Measurements from ENCODE around the gene TSPAN18. TPM values are rescaled to one million over a fixed set of nuclear protein-coding genes. Genes with fewer than 3 reads are reported as not detected.

The TSPAN18 gene
- total and polyA plus RNA-seq, 2 experiments from 2014 or later = 6.0 to 10.6 TPM

- ATAC-seq = no peak
- no peak overlapping the region for H3K27ac ChIP-seq (ENCODE audit: low read depth)
- H3K4me2 ChIP-seq = no peak overlapping the region
- no peak for TF ChIP-seq ZNF114 (CRISPR knock-in tag; IDR thresholded peaks at IDR 0.05)
- no peak for TF ChIP-seq NANOG (IDR thresholded peaks at IDR 0.05; ENCODE audit: borderline replicate concordance)
- TF ChIP-seq, protein P1, sequence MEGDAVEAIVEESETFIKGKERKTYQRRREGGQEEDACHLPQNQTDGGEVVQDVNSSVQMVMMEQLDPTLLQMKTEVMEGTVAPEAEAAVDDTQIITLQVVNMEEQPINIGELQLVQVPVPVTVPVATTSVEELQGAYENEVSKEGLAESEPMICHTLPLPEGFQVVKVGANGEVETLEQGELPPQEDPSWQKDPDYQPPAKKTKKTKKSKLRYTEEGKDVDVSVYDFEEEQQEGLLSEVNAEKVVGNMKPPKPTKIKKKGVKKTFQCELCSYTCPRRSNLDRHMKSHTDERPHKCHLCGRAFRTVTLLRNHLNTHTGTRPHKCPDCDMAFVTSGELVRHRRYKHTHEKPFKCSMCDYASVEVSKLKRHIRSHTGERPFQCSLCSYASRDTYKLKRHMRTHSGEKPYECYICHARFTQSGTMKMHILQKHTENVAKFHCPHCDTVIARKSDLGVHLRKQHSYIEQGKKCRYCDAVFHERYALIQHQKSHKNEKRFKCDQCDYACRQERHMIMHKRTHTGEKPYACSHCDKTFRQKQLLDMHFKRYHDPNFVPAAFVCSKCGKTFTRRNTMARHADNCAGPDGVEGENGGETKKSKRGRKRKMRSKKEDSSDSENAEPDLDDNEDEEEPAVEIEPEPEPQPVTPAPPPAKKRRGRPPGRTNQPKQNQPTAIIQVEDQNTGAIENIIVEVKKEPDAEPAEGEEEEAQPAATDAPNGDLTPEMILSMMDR (conservative IDR thresholded peaks at IDR 0.05; ENCODE audit: low read depth in 2 of 2) = no peak
- no peak for TF ChIP-seq STAT1 (IDR thresholded peaks at IDR 0.05; ENCODE audit: unreplicated experiment)
- TF ChIP-seq, protein P2, sequence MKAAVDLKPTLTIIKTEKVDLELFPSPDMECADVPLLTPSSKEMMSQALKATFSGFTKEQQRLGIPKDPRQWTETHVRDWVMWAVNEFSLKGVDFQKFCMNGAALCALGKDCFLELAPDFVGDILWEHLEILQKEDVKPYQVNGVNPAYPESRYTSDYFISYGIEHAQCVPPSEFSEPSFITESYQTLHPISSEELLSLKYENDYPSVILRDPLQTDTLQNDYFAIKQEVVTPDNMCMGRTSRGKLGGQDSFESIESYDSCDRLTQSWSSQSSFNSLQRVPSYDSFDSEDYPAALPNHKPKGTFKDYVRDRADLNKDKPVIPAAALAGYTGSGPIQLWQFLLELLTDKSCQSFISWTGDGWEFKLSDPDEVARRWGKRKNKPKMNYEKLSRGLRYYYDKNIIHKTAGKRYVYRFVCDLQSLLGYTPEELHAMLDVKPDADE (IDR thresholded peaks at IDR 0.05) = no peak
- no peak for TF ChIP-seq CREB1 (CRISPR knock-in tag; IDR thresholded peaks at IDR 0.05; ENCODE audit: low read depth)
- TF ChIP-seq, protein P3, sequence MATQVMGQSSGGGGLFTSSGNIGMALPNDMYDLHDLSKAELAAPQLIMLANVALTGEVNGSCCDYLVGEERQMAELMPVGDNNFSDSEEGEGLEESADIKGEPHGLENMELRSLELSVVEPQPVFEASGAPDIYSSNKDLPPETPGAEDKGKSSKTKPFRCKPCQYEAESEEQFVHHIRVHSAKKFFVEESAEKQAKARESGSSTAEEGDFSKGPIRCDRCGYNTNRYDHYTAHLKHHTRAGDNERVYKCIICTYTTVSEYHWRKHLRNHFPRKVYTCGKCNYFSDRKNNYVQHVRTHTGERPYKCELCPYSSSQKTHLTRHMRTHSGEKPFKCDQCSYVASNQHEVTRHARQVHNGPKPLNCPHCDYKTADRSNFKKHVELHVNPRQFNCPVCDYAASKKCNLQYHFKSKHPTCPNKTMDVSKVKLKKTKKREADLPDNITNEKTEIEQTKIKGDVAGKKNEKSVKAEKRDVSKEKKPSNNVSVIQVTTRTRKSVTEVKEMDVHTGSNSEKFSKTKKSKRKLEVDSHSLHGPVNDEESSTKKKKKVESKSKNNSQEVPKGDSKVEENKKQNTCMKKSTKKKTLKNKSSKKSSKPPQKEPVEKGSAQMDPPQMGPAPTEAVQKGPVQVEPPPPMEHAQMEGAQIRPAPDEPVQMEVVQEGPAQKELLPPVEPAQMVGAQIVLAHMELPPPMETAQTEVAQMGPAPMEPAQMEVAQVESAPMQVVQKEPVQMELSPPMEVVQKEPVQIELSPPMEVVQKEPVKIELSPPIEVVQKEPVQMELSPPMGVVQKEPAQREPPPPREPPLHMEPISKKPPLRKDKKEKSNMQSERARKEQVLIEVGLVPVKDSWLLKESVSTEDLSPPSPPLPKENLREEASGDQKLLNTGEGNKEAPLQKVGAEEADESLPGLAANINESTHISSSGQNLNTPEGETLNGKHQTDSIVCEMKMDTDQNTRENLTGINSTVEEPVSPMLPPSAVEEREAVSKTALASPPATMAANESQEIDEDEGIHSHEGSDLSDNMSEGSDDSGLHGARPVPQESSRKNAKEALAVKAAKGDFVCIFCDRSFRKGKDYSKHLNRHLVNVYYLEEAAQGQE (IDR thresholded peaks at IDR 0.05; ENCODE audit: unreplicated experiment) = no peak
- no peak for TF ChIP-seq EZH2 (IDR thresholded peaks at IDR 0.05; ENCODE audit: low read depth, unreplicated experiment)
- TF ChIP-seq ZNF462 (CRISPR knock-in tag; IDR thresholded peaks at IDR 0.05) = no peak
- no peak for TF ChIP-seq JUNB (IDR thresholded peaks at IDR 0.05; ENCODE audit: unreplicated experiment)
- no peak for TF ChIP-seq ZNF331 (CRISPR knock-in tag; IDR thresholded peaks at IDR 0.05; ENCODE audit: low read depth)
- TF ChIP-seq POLR2AphosphoS5 (IDR thresholded peaks at IDR 0.05; ENCODE audit: low read depth) = no peak
- TF ChIP-seq EZH2phosphoT487 (IDR thresholded peaks at IDR 0.05; ENCODE audit: unreplicated experiment) = no peak
- no peaks in the 10 kb centered on the region for H3K36me3 ChIP-seq (ENCODE audit: insufficient read depth)
- no peak overlapping the region for H2AFZ ChIP-seq
- H3K9me2 ChIP-seq (ENCODE audit: insufficient read depth) = no peaks in the 10 kb centered on the region
- H3K4me1 Mint-ChIP-seq = peaks cover 46% of the 10 kb centered on the region
- no peaks in the 10 kb centered on the region for H3K9me3 Mint-ChIP-seq
- H3K27me3 Mint-ChIP-seq (ENCODE audit: insufficient read depth, low read depth, poor library complexity) = peaks cover 18% of the 10 kb centered on the region
- DNase-seq (ENCODE audit: low spot score) = no peak
- H3K27ac Mint-ChIP-seq = no peak overlapping the region
- no peaks in the 10 kb centered on the region for H3K79me2 ChIP-seq (replicated peaks; ENCODE audit: insufficient read depth)
- no peak overlapping the region for H3K4me3 Mint-ChIP-seq
- no peaks in the 10 kb centered on the region for H3K36me3 Mint-ChIP-seq (ENCODE audit: low read depth)
- H3K4me3 ChIP-seq = no peak overlapping the region
- no peaks in the 10 kb centered on the region for H3K27me3 ChIP-seq (ENCODE audit: insufficient read depth)
- H3F3A ChIP-seq (replicated peaks; ENCODE audit: low read depth) = peaks cover 10% of the 10 kb centered on the region; the same call in 1 of the 2 replicates
- H3K4me1 ChIP-seq (ENCODE audit: insufficient read depth) = peaks cover 13% of the 10 kb centered on the region; the same call in 1 of the 2 replicates
- H4K20me1 ChIP-seq (replicated peaks; ENCODE audit: insufficient read depth) = no peaks in the 10 kb centered on the region
Observed at GRCh38 chr11:44792171-44792570, 65.4 kb downstream of the TSPAN18 start.

Measured in GM23338 (cell line).